Stimulated activated CD8-positive, alpha-beta memory T cell treated with anti-CD3 and anti-CD28 coated beads, Interleukin-4, amount 100 ng/mL, for 1 hour (primary cell): ENCODE results near the gene TCERG1L.
"Not testable (repeated sequence)": the region's sequence is repeated elsewhere in the genome, so short reads cannot be mapped to it uniquely, and the experiment has no call there.

Experiments used
- DNase-seq, 2 donors: peaks; one replicate each; pipeline ENCODE4 v3.0.0-alpha.2; 2020; ENCODE audit warnings: low read depth in 2 of 2, low spot score in 1 of 2

Gene TCERG1L

GRCh38 chr10:131087464-131088215, 223.9 kb downstream of the TCERG1L start:
- DNase-seq = no peak

GRCh38 chr10:131086511-131086910, 225.0 kb downstream of the TCERG1L start:
- no peak for DNase-seq

GRCh38 chr10:131086094-131086493, 225.4 kb downstream of the TCERG1L start:
- no peak for DNase-seq

GRCh38 chr10:131085091-131085860, 226.2 kb downstream of the TCERG1L start:
- DNase-seq = no peak

- DNase-seq = no peak
These were observed 226.8 kb downstream of the TCERG1L start for GRCh38 chr10:131084791-131085090.

- DNase-seq = no peak
These were observed 227.4 kb downstream of the TCERG1L start for GRCh38 chr10:131083915-131084790.

- no peak for DNase-seq
These were observed 228.5 kb downstream of the TCERG1L start for GRCh38 chr10:131082991-131083481.

- DNase-seq = no peak
These were observed 229.2 kb downstream of the TCERG1L start for GRCh38 chr10:131082201-131082850.

- DNase-seq = no peak
These were observed 229.7 kb downstream of the TCERG1L start for GRCh38 chr10:131081786-131082185.

- DNase-seq = no peak
These were observed 230.1 kb downstream of the TCERG1L start for GRCh38 chr10:131081376-131081775.

- no peak for DNase-seq
These were observed 230.9 kb downstream of the TCERG1L start for GRCh38 chr10:131080571-131080970.

- no peak for DNase-seq
These were observed 232.2 kb downstream of the TCERG1L start for GRCh38 chr10:131079314-131079713.

- DNase-seq = not testable (repeated sequence)
These were observed 232.6 kb downstream of the TCERG1L start for GRCh38 chr10:131078882-131079280.

- no peak for DNase-seq
These were observed 233.2 kb downstream of the TCERG1L start for GRCh38 chr10:131078131-131078881.

- DNase-seq = no peak
These were observed 233.8 kb downstream of the TCERG1L start for GRCh38 chr10:131077724-131078123.

- no peak for DNase-seq
These were observed 234.5 kb downstream of the TCERG1L start for GRCh38 chr10:131077031-131077430.

GRCh38 chr10:131076356-131076755, 235.2 kb downstream of the TCERG1L start:
- DNase-seq = no peak

- DNase-seq = no peak
These were observed 236.2 kb downstream of the TCERG1L start for GRCh38 chr10:131075218-131075770.

GRCh38 chr10:131074682-131075081, 236.8 kb downstream of the TCERG1L start:
- DNase-seq = no peak

- DNase-seq = no peak
These were observed 238.0 kb downstream of the TCERG1L start for GRCh38 chr10:131073469-131074035.
